Stomach (tissue), 9 donors: ENCODE measurements around the gene E4F1. TPM values are rescaled to one million over a fixed set of nuclear protein-coding genes. Genes with fewer than 3 reads are reported as not detected.
A peak's percentile ranks its signal among the peaks of the same experiment; 100 is the strongest.

ENCODE experiments used
- DNase-seq, 2 donors: peaks; one replicate each; pipeline versions ENCODE4 v3.0.0 to v3.0.0-alpha.2; 2013 to 2019
- H3K27ac ChIP-seq, 5 donors: fragments of 200-600 bp in 4 of 5; sonication (generic) in 4 of 5; one replicate each; pipeline ENCODE4 v1.5.1; 2013 to 2019; ENCODE audit warnings: mild to moderate bottlenecking in 1 of 5, moderate library complexity in 1 of 5
- H3K27me3 ChIP-seq, 3 donors: fragments of 200-600 bp; sonication (generic); one replicate each; pipeline ENCODE4 v1.5.1; 2017 to 2019; ENCODE audit warnings: mixed run types in 1 of 3
- H3K36me3 ChIP-seq, 4 donors: fragments of 200-600 bp; sonication (generic); 1 replicate in 3 of 4; 2 replicates in 1 of 4; pipeline ENCODE4 v1.5.1; 2016 to 2019
- H3K4me1 ChIP-seq, 4 donors: fragments of 200-600 bp; sonication (generic); one replicate each; pipeline ENCODE4 v1.5.1; 2016 to 2019
- H3K4me3 ChIP-seq, 4 donors: fragments of 200-600 bp; sonication (generic) in 3 of 4; one replicate each; pipeline ENCODE4 v1.5.1; 2016 to 2019; ENCODE audit warnings: mild to moderate bottlenecking in 1 of 4
- H3K9me3 ChIP-seq, 4 donors: fragments of 200-600 bp; sonication (generic); one replicate each; pipeline ENCODE4 v1.5.1; 2016 to 2019
- EP300 ChIP-seq: sonication (generic); formaldehyde crosslinking; IDR thresholded peaks from one replicate; pipeline ENCODE4 v1.6.1; 2017; ENCODE audit warnings: antibody characterized with exemption
- POLR2A ChIP-seq, 4 donors: fragments of 450-650 bp; IDR thresholded peaks; one replicate each; pipeline ENCODE4 v1.6.1; 2016; ENCODE audit warnings: antibody characterized with exemption in 4 of 4, control low read depth in 2 of 4, mild to moderate bottlenecking in 1 of 4, moderate library complexity in 1 of 4
- POLR2AphosphoS5 ChIP-seq, 3 donors: sonication (generic); formaldehyde crosslinking; IDR thresholded peaks; one replicate each; pipeline ENCODE4 v1.6.1; 2016; ENCODE audit warnings: antibody characterized with exemption in 3 of 3
- WGBS, 5 donors: extraction: QIAGEN DNeasy Blood & Tissue Kit in 3 of 5; methylation state at CpG; one replicate each; pipeline versions ENCODE4 v1.1.5 to v1.1.7; 2013 to 2018; 5-methylcytosine and 5-hydroxymethylcytosine counted together
- intact Hi-C: fragments of 100-400 bp; cut with DNase I; formaldehyde crosslinking; loops from one replicate; pipeline ENCODE4 v1.15.1; 2023; ENCODE audit warnings: low total_unique reads
- polyA plus RNA-seq, 3 donors: library from polyadenylated mRNA; stranded (reverse); fragments of 200-250 nt; gene quantifications; one replicate each; pipeline ENCODE4 v1.2.3, GENCODE V29; 2013
- total RNA-seq, 5 donors: library from RNA; depleted of rRNA; stranded (reverse); fragments of >200 nt; gene quantifications; one replicate each; pipeline versions ENCODE4 v1.1.0 to v1.2.3, GENCODE V29; 2014 to 2016
- TF ChIP-seq, protein P1 (sequence below), 7 experiments: fragments of 450-650 bp in 4 of 7; fragments of 200-600 bp in 3 of 7; sonication (generic) in 3 of 7; IDR thresholded peaks; one replicate each; pipeline ENCODE4 v1.5.1; 2016 to 2019; ENCODE audit warnings: antibody characterized with exemption in 7 of 7, control low read depth in 2 of 7, mild to moderate bottlenecking in 1 of 7
- donor health status: healthy with polysubstance abuse.
- donor health status: Bipolar disorder and iron deficiency.
- donor health status: healthy.

Gene E4F1
- total and polyA plus RNA-seq, 8 donors: 12.7 to 114 (median 35.6) TPM

DNA sequence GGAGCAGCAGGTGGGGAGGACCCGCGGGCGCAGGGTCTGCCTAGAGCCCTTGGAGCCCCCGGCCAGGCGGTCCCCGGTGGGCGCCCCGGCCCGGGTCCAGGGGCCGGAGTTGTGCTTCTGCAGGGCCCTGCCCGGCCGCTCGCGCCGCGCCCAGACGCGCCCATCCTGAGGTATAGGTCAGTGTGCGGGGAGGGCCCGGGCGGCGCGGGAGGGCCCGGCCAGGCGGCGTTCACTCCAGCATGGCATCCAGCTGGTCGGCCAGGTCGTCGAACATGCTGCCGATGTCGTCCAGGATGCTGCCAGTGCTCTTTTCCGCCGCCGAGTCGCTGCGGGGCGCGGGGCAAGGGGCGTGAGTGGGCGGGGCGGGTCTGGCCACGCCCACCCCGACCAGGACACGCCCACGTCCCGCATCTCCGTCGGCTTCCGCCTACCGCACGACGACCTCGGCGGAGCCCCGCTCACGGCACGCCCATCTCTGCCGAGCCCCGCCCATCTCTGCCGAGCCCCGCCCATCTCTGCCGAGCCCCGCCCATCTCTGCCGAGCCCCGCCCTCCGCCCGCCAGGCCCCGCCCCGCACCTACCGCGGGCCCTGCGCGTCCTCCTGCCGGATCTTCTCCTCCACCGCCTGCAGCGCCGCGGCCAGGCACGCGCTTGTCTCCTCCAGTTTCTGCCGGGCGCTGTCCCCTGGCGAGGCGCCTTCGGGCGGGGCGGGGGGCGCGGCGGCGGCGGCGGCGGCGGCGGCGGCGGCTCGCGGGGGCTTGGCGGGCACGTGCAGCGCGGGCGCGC lies 44.9 kb upstream of the E4F1 start:
- no peak overlapping the region for H3K4me3 ChIP-seq
- H3K9me3 ChIP-seq: no peaks in the 10 kb centered on the region
- 35 to 59% (median 43%) methylated on average over 23 to 105 of the region's 106 CpGs for WGBS, 5 donors
- intact Hi-C loops: no loop called here
- H3K27me3 ChIP-seq: peaks cover 0 to 13% (median 0%) of the 10 kb centered on the region in 3 donors
- H3K4me1 ChIP-seq: peaks cover 0 to 11% (median 5%) of the 10 kb centered on the region in 4 donors
- H3K36me3 ChIP-seq: peaks cover 46 to 48% (median 47%) of the 10 kb centered on the region in 4 donors
- TF ChIP-seq EP300 (no peak), POLR2AphosphoS5 (IDR thresholded peaks at IDR 0.05) (no peak), POLR2A (IDR thresholded peaks at IDR 0.05) (no peak)
- TF ChIP-seq, protein P1, sequence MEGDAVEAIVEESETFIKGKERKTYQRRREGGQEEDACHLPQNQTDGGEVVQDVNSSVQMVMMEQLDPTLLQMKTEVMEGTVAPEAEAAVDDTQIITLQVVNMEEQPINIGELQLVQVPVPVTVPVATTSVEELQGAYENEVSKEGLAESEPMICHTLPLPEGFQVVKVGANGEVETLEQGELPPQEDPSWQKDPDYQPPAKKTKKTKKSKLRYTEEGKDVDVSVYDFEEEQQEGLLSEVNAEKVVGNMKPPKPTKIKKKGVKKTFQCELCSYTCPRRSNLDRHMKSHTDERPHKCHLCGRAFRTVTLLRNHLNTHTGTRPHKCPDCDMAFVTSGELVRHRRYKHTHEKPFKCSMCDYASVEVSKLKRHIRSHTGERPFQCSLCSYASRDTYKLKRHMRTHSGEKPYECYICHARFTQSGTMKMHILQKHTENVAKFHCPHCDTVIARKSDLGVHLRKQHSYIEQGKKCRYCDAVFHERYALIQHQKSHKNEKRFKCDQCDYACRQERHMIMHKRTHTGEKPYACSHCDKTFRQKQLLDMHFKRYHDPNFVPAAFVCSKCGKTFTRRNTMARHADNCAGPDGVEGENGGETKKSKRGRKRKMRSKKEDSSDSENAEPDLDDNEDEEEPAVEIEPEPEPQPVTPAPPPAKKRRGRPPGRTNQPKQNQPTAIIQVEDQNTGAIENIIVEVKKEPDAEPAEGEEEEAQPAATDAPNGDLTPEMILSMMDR (IDR thresholded peaks at IDR 0.05): no peak
- H3K27ac ChIP-seq: no peak overlapping the region
- peak in 1 of 2 donors; percentile 78 for DNase-seq

DNA sequence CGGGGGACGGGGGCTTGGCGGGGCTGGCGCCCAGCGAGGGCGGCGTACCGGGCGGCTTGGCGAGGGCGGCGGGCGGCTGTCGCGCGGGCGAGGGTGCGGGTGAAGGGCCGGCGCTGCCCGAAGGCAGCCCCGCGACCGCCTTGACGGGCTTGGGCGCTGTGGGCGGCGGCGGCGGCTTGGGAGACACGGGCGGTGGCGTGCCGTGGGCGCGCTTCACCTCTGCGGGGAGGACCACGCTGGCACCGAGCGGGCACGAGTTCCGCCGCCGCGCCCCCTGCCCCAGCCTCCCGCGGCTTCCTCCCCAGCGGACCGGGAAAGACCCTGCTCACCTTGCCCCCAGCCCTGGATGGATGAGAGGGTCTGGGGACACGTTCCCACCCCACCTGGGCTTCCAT lies 44.3 kb upstream of the E4F1 start:
- H3K27me3 ChIP-seq: peaks cover 0 to 13% (median 0%) of the 10 kb centered on the region in 3 donors
- TF ChIP-seq POLR2AphosphoS5 (IDR thresholded peaks at IDR 0.05) (no peak), POLR2A (IDR thresholded peaks at IDR 0.05) (no peak), EP300 (no peak)
- TF ChIP-seq, protein P1 (IDR thresholded peaks at IDR 0.05): no peak
- 36 to 58% (median 50%) methylated on average over 14 to 50 of the region's 50 CpGs for WGBS, 5 donors
- H3K27ac ChIP-seq: no peak overlapping the region
- H3K4me1 ChIP-seq: peaks cover 0 to 5% (median 3%) of the 10 kb centered on the region in 4 donors
- intact Hi-C loops: no loop called here
- DNase-seq: no peak
- H3K9me3 ChIP-seq: no peaks in the 10 kb centered on the region
- H3K4me3 ChIP-seq: no peak overlapping the region
- peaks cover 40 to 42% (median 41%) of the 10 kb centered on the region in 4 donors for H3K36me3 ChIP-seq

DNA sequence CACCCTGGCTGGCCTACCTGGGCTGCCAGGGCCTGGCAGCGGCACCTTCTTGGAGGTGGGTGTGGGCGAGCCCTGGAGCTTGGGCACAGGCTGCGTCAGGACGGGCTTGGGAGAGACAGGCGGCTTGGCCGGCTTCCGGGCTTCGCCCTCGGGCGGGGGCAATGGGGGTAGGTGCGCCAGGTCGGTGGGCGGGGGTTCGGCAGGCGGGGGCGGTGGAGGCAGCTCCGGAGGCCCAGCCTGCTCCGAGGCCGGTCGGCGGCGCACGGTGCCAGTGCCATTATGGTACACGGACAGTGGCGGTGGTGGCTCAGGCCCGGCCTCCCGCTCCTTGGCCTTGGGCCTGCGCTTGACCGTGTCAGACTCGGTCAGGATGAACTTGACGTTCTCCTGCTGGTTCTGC lies 43.8 kb upstream of the E4F1 start:
- Histone ChIP-seq H3K9me3 (no peaks in the 10 kb centered on the region), H3K27me3 (peaks cover 0 to 13% (median 0%) of the 10 kb centered on the region in 3 donors), H3K4me3 (no peak overlapping the region), H3K27ac (no peak overlapping the region), H3K36me3 (peaks cover 35 to 38% (median 37%) of the 10 kb centered on the region in 4 donors), H3K4me1 (peaks cover 0 to 5% (median 3%) of the 10 kb centered on the region in 4 donors)
- WGBS, 5 donors: 87 to 96% (median 93%) methylated on average over 16 to 31 of the region's 31 CpGs
- TF ChIP-seq EP300: no peak
- TF ChIP-seq, protein P1 (IDR thresholded peaks at IDR 0.05): no peak
- no peak for TF ChIP-seq POLR2A (IDR thresholded peaks at IDR 0.05)
- TF ChIP-seq POLR2AphosphoS5 (IDR thresholded peaks at IDR 0.05): no peak
- intact Hi-C loops: no loop called here
- no peak for DNase-seq

DNA sequence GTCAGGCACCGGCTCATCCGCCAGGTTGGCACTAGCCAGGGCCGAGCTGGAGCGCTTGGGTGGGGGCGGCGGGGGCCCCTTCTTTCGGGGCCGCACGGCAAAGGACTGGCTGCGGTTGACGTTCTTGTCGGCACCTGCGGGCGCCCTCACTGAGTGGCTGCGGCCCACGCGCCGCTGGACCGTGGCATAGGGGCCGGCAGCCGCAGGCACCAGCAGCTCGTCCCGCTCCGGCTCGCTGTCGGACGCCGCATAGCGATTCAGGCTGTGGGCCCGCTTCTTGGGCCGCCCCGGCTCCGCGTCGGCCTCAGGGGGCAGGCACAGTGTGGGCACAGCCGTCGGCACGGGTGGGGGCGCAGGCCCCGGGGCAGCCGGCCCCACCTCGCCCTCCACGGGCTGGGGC lies 42.9 kb upstream of the E4F1 start:
- WGBS, 5 donors: 94 to 95% (median 95%) methylated on average over 24 to 43 of the region's 43 CpGs
- peaks cover 26 to 29% (median 28%) of the 10 kb centered on the region in 4 donors for H3K36me3 ChIP-seq

More for the DNA sequence above, 42.9 kb upstream of the E4F1 start:
- Histone ChIP-seq H3K4me3 (no peak overlapping the region), H3K4me1 (peaks cover 0 to 5% (median 3%) of the 10 kb centered on the region in 4 donors), H3K27me3 (peaks cover 0 to 13% (median 0%) of the 10 kb centered on the region in 3 donors), H3K9me3 (no peaks in the 10 kb centered on the region), H3K27ac (no peak overlapping the region)
- TF ChIP-seq EP300 (no peak), POLR2A (IDR thresholded peaks at IDR 0.05) (no peak), POLR2AphosphoS5 (IDR thresholded peaks at IDR 0.05) (no peak)
- TF ChIP-seq, protein P1 (IDR thresholded peaks at IDR 0.05): no peak
- DNase-seq: no peak
- intact Hi-C loops: no loop called here
